Choroid plexus epithelial cell (primary cell): ENCODE results near the gene KIAA1755.

ENCODE experiments used
- DNase-seq: peaks from one replicate; pipeline ENCODE4 v3.0.0-alpha.2; 2010; ENCODE audit warnings: low read depth
- H3K4me3 ChIP-seq: 2 replicates; pipeline ENCODE4 v1.5.1; 2011; ENCODE audit warnings: low read depth, mild to moderate bottlenecking, control low read depth, low read length, moderate library complexity
- CTCF ChIP-seq: conservative IDR thresholded peaks from 2 replicates; pipeline ENCODE4 v1.5.1; 2011; ENCODE audit warnings: low read depth, mild to moderate bottlenecking, control low read depth, inconsistent platforms, low read length, moderate library complexity

KIAA1755 gene

DNA sequence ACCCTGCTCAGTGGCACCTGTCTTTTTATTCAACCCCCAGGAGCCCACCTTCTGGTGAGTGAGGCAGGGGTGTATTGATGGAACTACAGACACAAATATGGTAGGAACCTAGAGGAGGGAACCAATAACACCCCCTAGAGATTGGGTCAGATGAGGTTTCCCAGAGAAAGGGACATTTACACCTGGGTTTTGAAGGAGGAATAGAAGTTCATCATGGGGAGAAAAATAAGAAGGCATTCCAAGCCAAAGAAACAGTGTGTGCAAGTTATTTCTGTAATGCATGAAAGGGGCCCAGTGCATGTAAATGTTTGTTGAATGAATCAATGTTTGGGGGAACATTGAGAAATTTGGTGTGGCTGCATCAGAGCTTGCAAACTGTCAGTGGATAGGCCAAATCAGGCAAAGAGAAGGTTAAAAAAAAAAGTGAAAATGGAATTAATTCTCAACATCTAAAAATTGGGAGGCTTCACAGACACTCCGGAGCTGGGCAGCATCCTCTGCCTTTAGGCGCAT is 11.1 kb upstream of the KIAA1755 start:
- peak; percentile 64 for DNase-seq
- H3K4me3 ChIP-seq, result no peak overlapping the region
- no peak for TF ChIP-seq CTCF

- peak; percentile 24 for TF ChIP-seq CTCF
- DNase-seq, result peak; percentile 99
- peak overlapping the region; percentile 17 for H3K4me3 ChIP-seq
Observed at GRCh38 chr20:38270869-38271605, 10.5 kb upstream of the KIAA1755 start.

- H3K4me3 ChIP-seq, result no peak overlapping the region
- no peak for TF ChIP-seq CTCF
- no peak for DNase-seq
Observed at GRCh38 chr20:38269715-38270114, 9.2 kb upstream of the KIAA1755 start.

GRCh38 chr20:38269040-38269439 is 8.5 kb upstream of the KIAA1755 start:
- H3K4me3 ChIP-seq, result no peak overlapping the region
- no peak for DNase-seq
- TF ChIP-seq CTCF, result no peak

GRCh38 chr20:38267901-38268514 is 7.5 kb upstream of the KIAA1755 start:
- no peak for DNase-seq
- H3K4me3 ChIP-seq, result no peak overlapping the region
- no peak for TF ChIP-seq CTCF

DNA sequence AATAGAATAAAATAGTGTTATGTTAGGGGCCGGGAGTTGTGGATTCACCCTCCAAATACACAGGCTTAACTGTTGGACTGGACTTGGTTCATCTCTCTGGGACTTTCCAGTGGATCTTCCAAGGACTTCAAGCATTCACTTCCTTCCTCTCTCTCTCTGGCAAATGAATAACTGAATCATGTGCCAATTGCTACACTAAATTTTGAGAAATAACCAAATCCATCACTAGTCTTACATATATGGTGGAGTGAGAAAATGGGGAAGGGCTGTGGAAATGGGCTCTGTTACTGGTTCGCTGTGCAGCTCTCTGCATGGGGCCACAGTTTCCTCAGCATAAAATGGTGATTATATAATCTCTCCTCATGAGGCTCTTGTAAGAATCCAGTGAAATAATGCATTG is 6.8 kb upstream of the KIAA1755 start:
- H3K4me3 ChIP-seq, result no peak overlapping the region
- TF ChIP-seq CTCF, result no peak
- no peak for DNase-seq
